ENCODE measurements around the gene ALDH1L1. TPM values are rescaled to one million over a fixed set of nuclear protein-coding genes. Genes with fewer than 3 reads are reported as not detected.
A peak's percentile ranks its signal among the peaks of the same experiment; 100 is the strongest.

ALDH1L1 gene
- total RNA-seq, 4 donors from 2014 or later: 2.3 to 8.1 (median 6.0) TPM

DNA sequence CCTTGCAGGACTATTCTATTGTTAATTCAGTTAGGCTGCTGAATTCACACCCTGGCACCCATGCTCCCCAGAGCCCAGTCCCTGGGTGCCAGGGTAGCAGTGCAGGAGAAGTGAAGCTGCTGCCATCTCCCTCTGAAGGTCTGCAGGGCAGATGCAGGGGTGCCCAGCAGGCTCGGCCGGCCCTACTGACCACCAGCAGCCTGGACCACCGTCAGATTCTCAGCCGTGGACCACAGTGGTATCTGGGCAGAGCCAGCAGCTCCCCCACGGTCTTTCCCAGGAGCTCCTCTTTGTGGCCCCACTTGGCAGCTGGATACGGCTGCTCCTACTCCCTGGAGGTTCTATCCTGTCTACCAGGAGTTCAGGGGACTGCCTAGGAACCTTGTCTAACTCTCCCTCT is 46.8 kb downstream of the ALDH1L1 start:
- TF ChIP-seq, protein P1, sequence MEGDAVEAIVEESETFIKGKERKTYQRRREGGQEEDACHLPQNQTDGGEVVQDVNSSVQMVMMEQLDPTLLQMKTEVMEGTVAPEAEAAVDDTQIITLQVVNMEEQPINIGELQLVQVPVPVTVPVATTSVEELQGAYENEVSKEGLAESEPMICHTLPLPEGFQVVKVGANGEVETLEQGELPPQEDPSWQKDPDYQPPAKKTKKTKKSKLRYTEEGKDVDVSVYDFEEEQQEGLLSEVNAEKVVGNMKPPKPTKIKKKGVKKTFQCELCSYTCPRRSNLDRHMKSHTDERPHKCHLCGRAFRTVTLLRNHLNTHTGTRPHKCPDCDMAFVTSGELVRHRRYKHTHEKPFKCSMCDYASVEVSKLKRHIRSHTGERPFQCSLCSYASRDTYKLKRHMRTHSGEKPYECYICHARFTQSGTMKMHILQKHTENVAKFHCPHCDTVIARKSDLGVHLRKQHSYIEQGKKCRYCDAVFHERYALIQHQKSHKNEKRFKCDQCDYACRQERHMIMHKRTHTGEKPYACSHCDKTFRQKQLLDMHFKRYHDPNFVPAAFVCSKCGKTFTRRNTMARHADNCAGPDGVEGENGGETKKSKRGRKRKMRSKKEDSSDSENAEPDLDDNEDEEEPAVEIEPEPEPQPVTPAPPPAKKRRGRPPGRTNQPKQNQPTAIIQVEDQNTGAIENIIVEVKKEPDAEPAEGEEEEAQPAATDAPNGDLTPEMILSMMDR (IDR thresholded peaks at IDR 0.05): no peak
- no peak for TF ChIP-seq POLR2A (IDR thresholded peaks at IDR 0.05)
- no peak overlapping the region for H3K4me3 ChIP-seq (ENCODE audit: low read depth, poor library complexity, severe bottlenecking)
- intact Hi-C loops (cut with DNase I; ENCODE audit: low total_unique reads): no loop called here
- peak in 1 of 2 donors; percentile 85 for DNase-seq (ENCODE audit: low spot score in 2 of 2)
- 48 to 63% methylated on average over 2 to 6 of the region's 6 CpGs for WGBS, 2 donors

DNA sequence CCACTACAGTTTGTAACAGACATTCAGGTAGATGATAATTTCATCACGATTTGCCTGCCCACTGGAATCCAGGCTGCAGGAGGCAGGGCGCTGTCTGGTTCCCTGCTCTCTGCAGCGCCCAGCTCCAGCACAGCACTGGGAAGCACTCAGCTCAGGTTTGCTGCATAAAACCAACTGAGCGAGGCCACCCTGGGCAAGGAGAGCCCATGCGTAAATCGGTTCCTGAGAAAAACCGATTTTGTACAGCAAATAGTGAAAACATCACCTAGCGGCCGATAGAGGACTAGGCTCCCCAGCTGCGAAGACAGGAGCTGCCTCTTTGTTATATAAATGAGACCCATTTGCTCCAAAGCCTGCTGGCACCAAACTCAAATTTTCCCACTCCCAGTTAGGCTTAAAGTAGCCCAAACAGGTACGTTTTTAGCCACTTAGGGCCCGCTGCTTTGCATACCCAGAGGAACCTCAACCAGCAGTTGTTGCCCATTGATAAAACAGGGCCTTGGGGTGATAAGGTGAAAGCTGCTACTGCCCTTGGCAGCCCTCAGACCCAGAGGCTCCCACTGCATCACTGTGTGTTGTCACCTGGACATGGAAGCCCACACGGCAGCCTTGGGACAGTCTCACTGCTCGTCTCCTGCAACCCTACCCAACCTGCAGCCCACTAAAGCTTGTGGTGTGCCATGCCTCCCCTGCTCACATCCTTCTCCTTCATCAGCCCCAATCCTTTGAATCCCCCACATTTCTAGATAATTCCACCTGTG is 47.5 kb downstream of the ALDH1L1 start:
- no peak overlapping the region for H3K4me3 ChIP-seq (ENCODE audit: low read depth, poor library complexity, severe bottlenecking)
- WGBS, 2 donors: 69 to 77% methylated on average over 14 of the region's 14 CpGs
- TF ChIP-seq, protein P1 (IDR thresholded peaks at IDR 0.05): no peak
- no peak for TF ChIP-seq POLR2A (IDR thresholded peaks at IDR 0.05)
- intact Hi-C loops (cut with DNase I; ENCODE audit: low total_unique reads): no loop called here
- DNase-seq (ENCODE audit: low spot score in 2 of 2): peak in 1 of 2 donors; percentile 79

DNA sequence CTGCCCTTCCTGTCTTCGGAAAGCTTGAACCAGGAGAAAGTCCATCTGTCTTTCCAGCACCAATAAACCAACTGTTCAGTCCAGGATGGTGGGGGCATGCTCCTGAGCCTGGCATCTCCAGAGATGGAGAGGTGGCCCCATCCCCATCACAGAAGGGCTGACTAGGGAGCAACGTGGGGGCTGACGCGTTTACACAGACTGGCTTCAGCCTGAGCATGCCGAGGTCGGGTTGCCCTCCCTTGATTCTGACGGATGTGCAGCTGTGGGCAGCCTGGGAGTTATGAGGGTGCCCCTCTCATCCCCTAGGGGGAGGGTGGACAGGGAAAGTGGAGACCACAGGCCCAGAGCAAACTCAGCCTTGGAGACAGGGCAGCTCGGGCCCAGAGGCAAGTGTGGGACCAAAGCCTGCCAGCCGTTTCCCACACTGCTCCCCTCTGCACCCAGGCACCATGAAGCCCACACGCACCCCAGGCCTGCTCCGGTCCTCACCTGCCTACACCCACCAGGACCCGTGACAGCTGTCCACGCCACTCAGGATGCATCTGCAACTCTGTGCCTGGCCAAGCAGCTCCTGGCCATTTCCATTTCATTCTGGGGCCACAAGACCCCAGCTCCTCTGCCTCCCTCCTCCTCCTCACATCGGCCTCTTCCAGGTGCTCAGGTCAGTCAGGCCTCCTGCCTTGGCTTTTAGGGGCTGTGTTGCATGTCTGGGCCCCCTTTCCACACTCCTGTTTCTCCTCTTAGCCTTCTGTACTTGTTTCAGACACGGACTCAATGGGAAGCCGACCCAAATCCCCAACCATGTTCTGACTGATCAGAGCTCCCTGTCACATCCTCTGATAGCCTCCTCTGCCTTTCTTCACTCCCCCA is 48.3 kb downstream of the ALDH1L1 start:
- WGBS, 2 donors: 73 to 85% methylated on average over 16 of the region's 16 CpGs
- intact Hi-C loops (cut with DNase I; ENCODE audit: low total_unique reads): no loop called here
- TF ChIP-seq POLR2A (IDR thresholded peaks at IDR 0.05): no peak
- TF ChIP-seq, protein P1 (IDR thresholded peaks at IDR 0.05): no peak
- no peak overlapping the region for H3K4me3 ChIP-seq (ENCODE audit: low read depth, poor library complexity, severe bottlenecking)
- peak in 1 of 2 donors; percentile 64 for DNase-seq (ENCODE audit: low spot score in 2 of 2)

DNA sequence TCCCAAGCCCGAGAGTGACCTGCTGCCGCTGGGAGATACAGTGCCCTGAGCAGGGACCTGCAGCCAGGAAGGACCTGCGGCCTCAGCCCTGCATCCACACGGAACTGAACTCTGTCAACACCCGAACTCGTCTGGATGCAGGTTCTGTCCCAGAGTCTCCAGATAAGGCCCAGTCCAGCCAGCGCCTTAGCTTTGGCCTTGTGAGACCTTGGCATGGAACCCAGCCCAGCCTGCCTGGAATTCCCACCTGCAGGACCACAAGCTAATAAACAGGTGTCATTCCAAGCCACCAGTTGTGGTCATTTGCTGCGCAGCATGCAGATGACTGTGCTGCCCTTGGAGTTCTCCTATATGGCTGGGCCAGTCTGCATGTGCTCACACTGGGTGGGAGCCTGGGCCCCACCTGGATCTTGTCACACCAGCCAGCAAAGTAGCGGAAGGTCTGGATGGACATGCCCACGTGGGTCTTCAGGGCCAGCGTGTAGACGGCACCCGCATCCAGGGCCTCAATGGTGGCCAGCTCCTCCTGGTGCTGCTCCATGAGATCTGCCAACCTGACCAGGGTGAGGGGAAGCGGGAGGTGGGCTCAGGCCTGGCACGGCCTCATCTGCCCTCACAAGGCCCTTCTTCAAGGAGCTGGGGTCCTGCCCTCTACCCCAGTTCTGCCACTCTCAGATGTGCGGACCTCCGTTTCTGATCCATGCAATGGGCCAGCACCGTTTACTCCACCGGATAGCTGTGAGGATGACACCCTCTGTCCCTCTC is 49.2 kb downstream of the ALDH1L1 start:
- intact Hi-C loops (cut with DNase I; ENCODE audit: low total_unique reads): no loop called here
- 85 to 88% methylated on average over 17 to 19 of the region's 19 CpGs for WGBS, 2 donors
- no peak overlapping the region for H3K4me3 ChIP-seq (ENCODE audit: low read depth, poor library complexity, severe bottlenecking)
- TF ChIP-seq POLR2A (IDR thresholded peaks at IDR 0.05): no peak
- TF ChIP-seq, protein P1 (IDR thresholded peaks at IDR 0.05): no peak
- peak in 1 of 2 donors; percentile 71 for DNase-seq (ENCODE audit: low spot score in 2 of 2)

DNA sequence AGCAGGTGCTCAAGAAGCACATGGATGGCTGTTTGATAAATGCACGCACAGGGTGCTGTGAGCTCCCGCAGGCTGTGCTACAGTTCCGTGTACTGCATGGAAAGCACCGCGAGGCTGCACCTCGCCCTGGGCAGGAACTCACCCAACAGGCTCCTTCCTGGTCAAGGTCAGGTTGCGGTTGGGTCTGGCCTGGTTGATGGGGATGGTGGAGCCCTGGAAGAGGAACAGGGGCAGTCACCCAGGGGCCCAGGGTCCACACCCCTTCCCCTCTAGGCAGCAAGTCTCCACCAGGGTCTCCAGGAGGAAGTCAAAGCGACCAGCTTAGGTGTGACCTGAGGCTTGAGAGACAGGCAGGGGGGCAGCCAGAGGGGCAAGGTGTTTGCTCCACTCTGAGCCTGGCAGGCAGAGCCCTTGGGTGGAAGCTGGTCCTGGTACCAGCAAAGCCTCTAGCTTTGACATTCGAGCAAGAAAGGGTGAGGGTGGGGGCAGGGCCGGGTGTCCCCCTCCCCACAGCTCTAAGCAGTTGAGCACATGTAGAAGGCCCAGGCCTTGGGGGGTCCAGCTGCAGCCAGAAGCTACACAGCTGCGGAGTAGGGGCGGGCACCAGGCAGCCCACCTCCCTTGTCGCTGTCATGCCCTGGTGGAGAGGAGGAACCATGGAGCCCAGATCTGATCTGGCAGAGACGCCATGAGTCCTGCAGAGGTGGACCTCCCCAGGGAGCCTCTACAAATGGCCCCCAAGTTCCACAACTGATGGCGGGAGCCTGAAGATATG is 50.1 kb downstream of the ALDH1L1 start:
- TF ChIP-seq POLR2A (IDR thresholded peaks at IDR 0.05): no peak
- no peak overlapping the region for H3K4me3 ChIP-seq (ENCODE audit: low read depth, poor library complexity, severe bottlenecking)
- peak in 1 of 2 donors; percentile 81 for DNase-seq (ENCODE audit: low spot score in 2 of 2)
- intact Hi-C loops (cut with DNase I; ENCODE audit: low total_unique reads): no loop called here
- WGBS, 2 donors: 62 to 68% methylated on average over 14 to 15 of the region's 15 CpGs
